GM23248 (cell line): ENCODE measurements around the gene DLX2.

Experiments used
- EZH2 ChIP-seq: fragments of 200-600 bp; sonication (generic); IDR thresholded peaks from 2 replicates; pipeline ENCODE4 v1.6.1; 2018; ENCODE audit warnings: antibody characterized with exemption, mild to moderate bottlenecking; ENCODE audit not compliant: insufficient read depth, poor library complexity, severe bottlenecking
- EZH2phosphoT487 ChIP-seq: fragments of 200-600 bp; sonication (generic); IDR thresholded peaks from 2 replicates; pipeline ENCODE4 v1.6.1; 2018; ENCODE audit warnings: antibody characterized with exemption, moderate library complexity, mild to moderate bottlenecking, low read depth; ENCODE audit not compliant: insufficient read depth

DNA sequence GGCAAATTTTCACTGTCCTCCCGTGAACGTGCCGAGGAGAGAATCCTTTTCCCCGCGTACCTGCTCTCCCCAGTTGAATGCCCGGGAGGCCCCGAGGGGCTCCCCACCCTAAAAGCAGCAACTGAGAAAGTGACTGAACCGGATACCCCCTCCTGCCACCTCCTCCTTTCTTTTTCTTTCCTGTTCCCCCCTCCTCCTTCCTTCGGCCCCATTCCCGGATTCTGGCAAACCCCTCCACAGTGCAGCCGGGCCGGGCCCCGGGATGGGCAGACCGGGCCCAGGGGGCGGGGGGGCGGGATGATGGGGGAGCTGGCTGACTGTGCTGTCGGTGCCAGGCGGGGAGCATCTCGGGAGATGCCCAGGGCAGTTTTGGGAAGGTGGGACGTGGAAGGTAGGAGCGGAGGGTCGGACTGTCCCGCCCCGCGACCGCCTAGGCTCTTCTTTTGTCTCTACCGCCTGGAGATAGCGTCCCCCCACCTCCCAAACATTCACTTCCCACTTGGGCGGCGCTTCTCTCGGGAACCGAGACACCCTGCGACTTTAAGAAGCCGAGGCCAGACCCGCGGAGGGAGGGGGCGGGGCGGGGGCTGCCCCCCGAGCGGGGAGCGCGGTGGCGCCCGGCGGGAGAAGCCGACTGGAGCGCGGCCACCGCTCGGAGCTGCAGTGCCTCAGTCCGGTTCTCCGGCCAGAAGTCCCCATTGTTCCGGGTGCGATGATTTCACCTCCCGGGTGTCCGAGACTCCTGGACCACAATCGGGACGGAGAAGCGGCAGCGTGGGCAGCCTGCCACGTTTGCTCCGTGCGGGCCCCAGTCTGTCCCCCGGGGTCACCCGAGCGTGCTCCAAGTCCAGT is 8.2 kb downstream of the DLX2 start:
- no peak for TF ChIP-seq EZH2phosphoT487
- TF ChIP-seq EZH2: no peak
